ENCODE data around the gene NAGK.

Gene NAGK

DNA sequence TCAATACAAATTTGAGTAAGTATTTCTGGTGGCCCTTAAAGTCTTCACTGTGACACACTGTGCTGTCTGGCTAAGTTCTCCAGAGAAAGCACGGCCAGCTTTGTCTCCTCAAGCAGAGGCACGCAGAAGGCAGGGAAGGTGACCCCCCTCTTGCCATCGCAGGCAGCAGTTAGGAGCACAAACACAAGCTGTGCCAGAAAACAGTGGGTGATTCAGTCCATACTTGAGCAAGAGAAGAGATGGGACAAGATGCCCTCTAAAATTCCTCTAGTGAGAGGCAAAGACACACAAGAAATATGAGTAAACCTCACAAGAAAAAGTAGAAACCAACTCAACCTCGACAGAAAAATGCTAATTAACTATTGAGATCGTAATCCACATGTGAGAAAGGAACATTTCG, 51.7 kb downstream of the NAGK start:
- H3K4me1 ChIP-seq (ENCODE audit: control insufficient read depth, low read length) = no peaks in the 10 kb centered on the region
- H3K4me3 ChIP-seq (ENCODE audit: low read length) = no peak overlapping the region
- no peaks in the 10 kb centered on the region for H3K9me3 ChIP-seq (ENCODE audit: control insufficient read depth, insufficient read depth, low read length)
- peaks cover 49% of the 10 kb centered on the region for H3K36me3 ChIP-seq (ENCODE audit: control insufficient read depth, low read length)
- no peaks in the 10 kb centered on the region for H3K9me2 ChIP-seq (replicated peaks; ENCODE audit: control insufficient read depth, low read length)
- no peak overlapping the region for H3K4me2 ChIP-seq (ENCODE audit: low read length)
- H3K27ac ChIP-seq (ENCODE audit: low read depth, low read length) = no peak overlapping the region
- TF ChIP-seq CTCF (IDR thresholded peaks at IDR 0.05; ENCODE audit: low read depth, low read length, poor library complexity, severe bottlenecking) (no peak), EZH2phosphoT487 (IDR thresholded peaks at IDR 0.05; ENCODE audit: borderline replicate concordance, low read length) (no peak)
- no peaks in the 10 kb centered on the region; the same call in 1 of the 2 replicates for H3K79me2 ChIP-seq (ENCODE audit: control insufficient read depth, low read length)
- H3K27me3 ChIP-seq (ENCODE audit: control insufficient read depth, low read length) = no peaks in the 10 kb centered on the region
- no peaks in the 10 kb centered on the region for H4K20me1 ChIP-seq (ENCODE audit: control insufficient read depth, insufficient read depth, low read depth, low read length)
- H3F3A ChIP-seq (ENCODE audit: control insufficient read depth, insufficient read depth) = 0 out of 2 replicates have a peak, but pooled peaks cover 2% of the 10 kb centered on the region

DNA sequence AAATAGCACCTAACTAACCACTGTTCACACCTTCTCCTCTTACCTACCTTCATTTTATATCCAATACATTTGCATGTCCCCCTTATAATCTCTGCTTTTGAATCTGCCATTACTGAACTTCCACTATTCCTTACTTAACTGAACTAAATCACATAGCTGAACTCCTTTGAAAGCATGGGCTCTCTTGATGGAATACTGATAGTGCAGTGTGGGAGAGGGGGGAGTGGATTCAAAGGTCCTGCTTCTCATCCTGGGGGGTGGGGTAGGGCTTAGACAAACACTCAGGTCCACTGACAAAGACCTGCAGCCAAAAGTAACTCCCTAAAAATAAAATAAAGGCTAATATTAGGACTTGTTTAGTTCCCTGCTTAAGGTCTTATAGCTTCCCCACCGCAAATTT, 53.0 kb downstream of the NAGK start:
- Histone ChIP-seq H3K4me3 (ENCODE audit: low read length) (no peak overlapping the region), H3F3A (ENCODE audit: control insufficient read depth, insufficient read depth) (0 out of 2 replicates have a peak, but pooled peaks cover 2% of the 10 kb centered on the region), H4K20me1 (ENCODE audit: control insufficient read depth, insufficient read depth, low read depth, low read length) (no peaks in the 10 kb centered on the region), H3K79me2 (ENCODE audit: control insufficient read depth, low read length) (peaks cover 7% of the 10 kb centered on the region), H3K36me3 (ENCODE audit: control insufficient read depth, low read length) (peaks cover 49% of the 10 kb centered on the region), H3K27me3 (ENCODE audit: control insufficient read depth, low read length) (no peaks in the 10 kb centered on the region), H3K9me3 (ENCODE audit: control insufficient read depth, insufficient read depth, low read length) (no peaks in the 10 kb centered on the region), H3K27ac (ENCODE audit: low read depth, low read length) (no peak overlapping the region), H3K4me2 (ENCODE audit: low read length) (no peak overlapping the region), H3K9me2 (replicated peaks; ENCODE audit: control insufficient read depth, low read length) (no peaks in the 10 kb centered on the region), H3K4me1 (ENCODE audit: control insufficient read depth, low read length) (no peaks in the 10 kb centered on the region)
- TF ChIP-seq CTCF (IDR thresholded peaks at IDR 0.05; ENCODE audit: low read depth, low read length, poor library complexity, severe bottlenecking) (no peak), EZH2phosphoT487 (IDR thresholded peaks at IDR 0.05; ENCODE audit: borderline replicate concordance, low read length) (no peak)

DNA sequence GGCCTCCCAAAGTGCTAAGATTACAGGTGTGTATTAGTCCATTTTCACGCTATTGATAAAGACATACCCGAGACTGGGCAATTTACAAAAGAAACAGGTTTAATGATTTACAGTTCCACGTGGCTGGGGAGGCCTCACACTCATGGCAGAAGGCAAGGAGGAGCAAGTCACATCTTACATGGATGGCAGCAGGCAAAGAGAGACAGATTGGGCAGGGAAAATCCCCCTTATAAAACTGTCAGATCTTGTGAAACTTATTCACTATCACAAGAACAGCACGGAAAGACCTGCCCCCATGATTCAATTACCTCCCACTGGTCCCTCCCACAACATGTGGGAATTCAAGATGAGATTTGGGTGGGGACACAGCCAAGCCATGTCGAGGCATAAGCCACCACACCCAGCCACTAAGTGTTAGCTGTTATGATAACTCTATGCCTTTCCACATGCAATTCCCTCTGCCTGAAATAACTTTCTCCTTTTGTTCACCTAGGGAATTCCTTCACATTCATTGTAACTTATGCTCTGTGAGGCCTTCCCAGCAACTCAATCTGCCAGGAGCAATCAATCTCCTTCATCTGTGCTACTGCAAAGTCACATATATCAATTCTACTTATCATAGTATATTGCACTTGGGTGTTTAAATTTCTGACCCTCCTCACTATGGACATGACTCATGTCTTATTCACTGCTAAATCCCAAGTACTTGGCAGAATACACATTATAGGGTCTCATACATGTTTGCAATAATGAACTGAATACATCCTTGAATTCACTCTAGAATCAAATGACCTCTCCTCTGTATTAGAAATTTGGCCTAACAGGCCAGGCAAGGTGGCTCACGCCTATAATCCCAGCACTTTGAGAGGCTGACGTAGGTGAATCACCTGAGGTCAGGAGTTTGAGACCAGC, 54.2 kb downstream of the NAGK start:
- H3K27me3 ChIP-seq (ENCODE audit: control insufficient read depth, low read length) = no peaks in the 10 kb centered on the region
- peaks cover 2% of the 10 kb centered on the region; the same call in 1 of the 2 replicates for H3K4me1 ChIP-seq (ENCODE audit: control insufficient read depth, low read length)
- H3K4me2 ChIP-seq (ENCODE audit: low read length) = no peak overlapping the region
- peaks cover 19% of the 10 kb centered on the region for H3K79me2 ChIP-seq (ENCODE audit: control insufficient read depth, low read length)
- TF ChIP-seq CTCF (IDR thresholded peaks at IDR 0.05; ENCODE audit: low read depth, low read length, poor library complexity, severe bottlenecking) (no peak), EZH2phosphoT487 (IDR thresholded peaks at IDR 0.05; ENCODE audit: borderline replicate concordance, low read length) (no peak)
- no peaks in the 10 kb centered on the region for H4K20me1 ChIP-seq (ENCODE audit: control insufficient read depth, insufficient read depth, low read depth, low read length)
- H3K27ac ChIP-seq (ENCODE audit: low read depth, low read length) = no peak overlapping the region
- H3K36me3 ChIP-seq (ENCODE audit: control insufficient read depth, low read length) = peaks cover 51% of the 10 kb centered on the region
- no peak overlapping the region for H3K4me3 ChIP-seq (ENCODE audit: low read length)
- H3K9me3 ChIP-seq (ENCODE audit: control insufficient read depth, insufficient read depth, low read length) = no peaks in the 10 kb centered on the region
- H3F3A ChIP-seq (ENCODE audit: control insufficient read depth, insufficient read depth) = 0 out of 2 replicates have a peak, but pooled peaks cover 2% of the 10 kb centered on the region
- no peaks in the 10 kb centered on the region for H3K9me2 ChIP-seq (replicated peaks; ENCODE audit: control insufficient read depth, low read length)

Data from DOHH2 (cell line).